ENCODE measurements around the gene OPHN1. TPM values are rescaled to one million over a fixed set of nuclear protein-coding genes. Genes with fewer than 3 reads are reported as not detected.
"Not testable (repeated sequence)": the region's sequence is repeated elsewhere in the genome, so short reads cannot be mapped to it uniquely, and the experiment has no call there.

OPHN1 gene
- total RNA-seq, 1 experiment from 2014 or later = 4.0 TPM

GRCh38 chrX:68354879-68355628 lies 78.2 kb downstream of the OPHN1 start:
- Mint-ChIP-seq H3K36me3 (ENCODE audit: insufficient read depth, unreplicated experiment) (peaks cover 5% of the 10 kb centered on the region), H3K27me3 (ENCODE audit: insufficient read depth, unreplicated experiment) (no peaks in the 10 kb centered on the region), H3K4me3 (ENCODE audit: unreplicated experiment) (no peak overlapping the region), H3K4me1 (ENCODE audit: insufficient read depth, unreplicated experiment) (no peaks in the 10 kb centered on the region), H3K9me3 (ENCODE audit: unreplicated experiment) (no peaks in the 10 kb centered on the region), H3K27ac (ENCODE audit: low read depth, unreplicated experiment) (no peak overlapping the region)
- DNase-seq (ENCODE audit: unreplicated experiment) = no peak
- ChIA-PET CTCF (interaction anchor here (0.5 kb wide), 1 partner anchor 163 kb away, joined by 3 read pairs; no protein-coding TSS in a partner anchor), POLR2A (no interaction called here)
- BruUV-seq (replicated peaks) = no TSS peak
- intact Hi-C loops (cut with micrococcal nuclease) = no loop called here
- TF ChIP-seq CTCF (IDR thresholded peaks at IDR 0.05; ENCODE audit: unreplicated experiment) = no peak

GRCh38 chrX:68345025-68345424 lies 88.3 kb downstream of the OPHN1 start:
- H3K4me1 Mint-ChIP-seq (ENCODE audit: insufficient read depth, unreplicated experiment) = no peaks in the 10 kb centered on the region
- no peak for DNase-seq (ENCODE audit: unreplicated experiment)
- peaks cover 8% of the 10 kb centered on the region for H3K9me3 Mint-ChIP-seq (ENCODE audit: unreplicated experiment)
- ChIA-PET CTCF (no interaction called here), POLR2A (no interaction called here)
- TF ChIP-seq CTCF (IDR thresholded peaks at IDR 0.05; ENCODE audit: unreplicated experiment) = no peak
- H3K27me3 Mint-ChIP-seq (ENCODE audit: insufficient read depth, unreplicated experiment) = peaks cover 38% of the 10 kb centered on the region
- no peak overlapping the region for H3K27ac Mint-ChIP-seq (ENCODE audit: low read depth, unreplicated experiment)
- no TSS peak for BruUV-seq (replicated peaks)
- no peak overlapping the region for H3K4me3 Mint-ChIP-seq (ENCODE audit: unreplicated experiment)
- intact Hi-C loops (cut with micrococcal nuclease) = no loop called here
- no peaks in the 10 kb centered on the region for H3K36me3 Mint-ChIP-seq (ENCODE audit: insufficient read depth, unreplicated experiment)

- Mint-ChIP-seq H3K27me3 (ENCODE audit: insufficient read depth, unreplicated experiment) (peaks cover 31% of the 10 kb centered on the region), H3K4me3 (ENCODE audit: unreplicated experiment) (no peak overlapping the region), H3K4me1 (ENCODE audit: insufficient read depth, unreplicated experiment) (no peaks in the 10 kb centered on the region), H3K9me3 (ENCODE audit: unreplicated experiment) (peaks cover 3% of the 10 kb centered on the region), H3K36me3 (ENCODE audit: insufficient read depth, unreplicated experiment) (no peaks in the 10 kb centered on the region), H3K27ac (ENCODE audit: low read depth, unreplicated experiment) (no peak overlapping the region)
- no peak for TF ChIP-seq CTCF (IDR thresholded peaks at IDR 0.05; ENCODE audit: unreplicated experiment)
- ChIA-PET POLR2A (no interaction called here), CTCF (no interaction called here)
- no peak for DNase-seq (ENCODE audit: unreplicated experiment)
- BruUV-seq (replicated peaks) = no TSS peak
- intact Hi-C loops (cut with micrococcal nuclease) = no loop called here
Observed at GRCh38 chrX:68343551-68343950, 89.7 kb downstream of the OPHN1 start.

- H3K4me1 Mint-ChIP-seq (ENCODE audit: insufficient read depth, unreplicated experiment) = no peaks in the 10 kb centered on the region
- H3K27ac Mint-ChIP-seq (ENCODE audit: low read depth, unreplicated experiment) = no peak overlapping the region
- no peaks in the 10 kb centered on the region for H3K36me3 Mint-ChIP-seq (ENCODE audit: insufficient read depth, unreplicated experiment)
- TF ChIP-seq CTCF (IDR thresholded peaks at IDR 0.05; ENCODE audit: unreplicated experiment) = no peak
- H3K9me3 Mint-ChIP-seq (ENCODE audit: unreplicated experiment) = no peaks in the 10 kb centered on the region
- no peak overlapping the region for H3K4me3 Mint-ChIP-seq (ENCODE audit: unreplicated experiment)
- no peak for DNase-seq (ENCODE audit: unreplicated experiment)
- no peaks in the 10 kb centered on the region for H3K27me3 Mint-ChIP-seq (ENCODE audit: insufficient read depth, unreplicated experiment)
- ChIA-PET CTCF (interaction anchor here (1.2 kb wide), 1 partner anchor 111 kb away, joined by 3 read pairs; no protein-coding TSS in a partner anchor), POLR2A (interaction anchor here (1.0 to 1.1 kb wide), 2 partner anchors 23 to 82 kb away, joined by 3 read pairs; no protein-coding TSS in a partner anchor)
- no TSS peak for BruUV-seq (replicated peaks)
- intact Hi-C loops (cut with micrococcal nuclease) = no loop called here
Observed at GRCh38 chrX:68332201-68332731, 101.0 kb downstream of the OPHN1 start.

GRCh38 chrX:68326841-68327240 lies 106.5 kb downstream of the OPHN1 start:
- CTCF ChIA-PET; intact Hi-C loops (cut with micrococcal nuclease); H3K4me1 Mint-ChIP-seq (ENCODE audit: insufficient read depth, unreplicated experiment); H3K9me3 Mint-ChIP-seq (ENCODE audit: unreplicated experiment); H3K36me3 Mint-ChIP-seq (ENCODE audit: insufficient read depth, unreplicated experiment); DNase-seq (ENCODE audit: unreplicated experiment); H3K27ac Mint-ChIP-seq (ENCODE audit: low read depth, unreplicated experiment); H3K27me3 Mint-ChIP-seq (ENCODE audit: insufficient read depth, unreplicated experiment); BruUV-seq (replicated peaks); POLR2A ChIA-PET; H3K4me3 Mint-ChIP-seq (ENCODE audit: unreplicated experiment): not testable (repeated sequence)
